NB4 (cell line): ENCODE data around the gene RAPGEF5.

Source experiments
- CTCF ChIP-seq: IDR thresholded peaks from one replicate; pipeline ENCODE4 v1.5.1; 2012; ENCODE audit warnings: low read depth, low read length
- POLR2A ChIP-seq: IDR thresholded peaks from 2 replicates; pipeline ENCODE4 v1.6.1; 2011; ENCODE audit warnings: mild to moderate bottlenecking; ENCODE audit not compliant: insufficient read length; ENCODE audit errors: extremely low read depth

- peak; percentile 49 for TF ChIP-seq CTCF
- no peak for TF ChIP-seq POLR2A
Measured at GRCh38 chr7:22109761-22110160, 247.2 kb downstream of the RAPGEF5 start.
